Ovary (tissue), 3 donors: ENCODE data around the gene KRTAP24-1.

Source experiments
- EP300 ChIP-seq: sonication (generic); formaldehyde crosslinking; IDR thresholded peaks from one replicate; pipeline ENCODE4 v1.6.1; 2017; ENCODE audit warnings: antibody characterized with exemption
- TF ChIP-seq, protein P1 (sequence below), 3 donors: fragments of 450-650 bp in 2 of 3; fragments of 200-600 bp in 1 of 3; IDR thresholded peaks; one replicate each; pipeline versions ENCODE4 v1.5.1 to v1.8.0; 2016 to 2022; ENCODE audit warnings: antibody characterized with exemption in 3 of 3, mild to moderate bottlenecking in 1 of 3
- donor health status: DM: no; HTN: no; CAD: no.

DNA sequence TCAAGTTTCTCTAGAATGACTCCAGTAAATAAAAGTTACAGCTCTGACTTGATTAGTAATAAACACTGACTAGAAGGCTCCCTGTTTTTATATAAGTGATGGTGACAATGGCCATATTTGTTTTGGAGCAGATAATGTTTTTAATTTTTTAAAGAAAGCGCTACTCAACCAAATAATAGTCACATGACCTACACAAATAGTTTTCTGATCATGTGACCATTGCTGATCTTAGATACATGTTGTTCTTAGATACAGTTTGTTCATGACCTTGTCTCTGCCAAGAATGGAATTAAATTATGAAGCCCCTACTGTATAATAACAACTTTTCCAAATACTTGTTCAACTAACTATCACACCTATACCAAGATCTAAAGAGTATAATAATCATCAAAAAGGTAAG, 44.6 kb downstream of the KRTAP24-1 start:
- TF ChIP-seq, protein P1, sequence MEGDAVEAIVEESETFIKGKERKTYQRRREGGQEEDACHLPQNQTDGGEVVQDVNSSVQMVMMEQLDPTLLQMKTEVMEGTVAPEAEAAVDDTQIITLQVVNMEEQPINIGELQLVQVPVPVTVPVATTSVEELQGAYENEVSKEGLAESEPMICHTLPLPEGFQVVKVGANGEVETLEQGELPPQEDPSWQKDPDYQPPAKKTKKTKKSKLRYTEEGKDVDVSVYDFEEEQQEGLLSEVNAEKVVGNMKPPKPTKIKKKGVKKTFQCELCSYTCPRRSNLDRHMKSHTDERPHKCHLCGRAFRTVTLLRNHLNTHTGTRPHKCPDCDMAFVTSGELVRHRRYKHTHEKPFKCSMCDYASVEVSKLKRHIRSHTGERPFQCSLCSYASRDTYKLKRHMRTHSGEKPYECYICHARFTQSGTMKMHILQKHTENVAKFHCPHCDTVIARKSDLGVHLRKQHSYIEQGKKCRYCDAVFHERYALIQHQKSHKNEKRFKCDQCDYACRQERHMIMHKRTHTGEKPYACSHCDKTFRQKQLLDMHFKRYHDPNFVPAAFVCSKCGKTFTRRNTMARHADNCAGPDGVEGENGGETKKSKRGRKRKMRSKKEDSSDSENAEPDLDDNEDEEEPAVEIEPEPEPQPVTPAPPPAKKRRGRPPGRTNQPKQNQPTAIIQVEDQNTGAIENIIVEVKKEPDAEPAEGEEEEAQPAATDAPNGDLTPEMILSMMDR (IDR thresholded peaks at IDR 0.05) = no peak
- no peak for TF ChIP-seq EP300
